ENCODE data around the gene LIX1L.

DNA sequence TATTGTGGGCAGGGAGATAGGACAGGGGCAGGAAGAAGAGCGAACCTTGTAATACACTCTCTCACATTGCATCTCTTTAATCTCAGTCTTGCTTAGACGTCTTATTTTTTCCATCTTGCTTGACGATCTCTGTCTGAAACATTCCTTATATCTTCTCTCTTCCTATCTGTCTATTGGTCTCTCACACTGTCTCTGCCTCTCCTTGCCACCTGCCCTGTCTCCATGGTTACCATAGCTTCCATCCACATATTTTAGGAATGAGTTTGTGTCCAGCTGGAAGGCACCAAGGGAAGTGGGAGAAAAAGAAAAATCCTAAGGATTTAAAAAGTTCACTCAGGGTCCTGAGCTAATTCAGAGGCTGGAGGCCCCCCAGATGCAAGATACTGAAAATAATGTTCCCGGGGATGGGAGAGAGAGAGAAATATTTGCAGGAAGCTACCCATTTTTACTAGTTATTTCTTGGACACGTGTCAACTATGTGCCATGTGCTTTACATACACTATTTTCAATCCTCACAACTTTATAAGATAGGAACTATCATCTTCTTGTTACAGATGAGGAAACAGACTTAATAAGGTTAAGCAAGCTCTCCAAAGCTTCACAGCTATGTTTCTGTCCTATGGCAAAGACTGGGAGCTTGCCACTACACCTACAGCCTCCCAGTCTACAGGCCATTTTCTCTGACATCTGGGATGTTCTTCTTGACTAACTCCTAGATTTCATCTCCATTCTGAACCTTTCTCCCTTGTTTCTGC is 5.6 kb upstream of the LIX1L start:
- TF ChIP-seq POLR2AphosphoS5 (IDR thresholded peaks at IDR 0.05; ENCODE audit: borderline replicate concordance, low read depth, low read length): no peak
- no peak for TF ChIP-seq EZH2 (IDR thresholded peaks at IDR 0.05)

Measured in SK-N-MC (cell line).